Stomach (tissue), 4 donors: Measurements from ENCODE around the gene DNAH14.

Experiments used
- CTCF ChIP-seq, 7 experiments: fragments of 450-650 bp in 4 of 7; fragments of 200-600 bp in 3 of 7; sonication (generic) in 3 of 7; IDR thresholded peaks; one replicate each; pipeline ENCODE4 v1.5.1; 2016 to 2019; ENCODE audit warnings: antibody characterized with exemption in 7 of 7, control low read depth in 2 of 7, mild to moderate bottlenecking in 1 of 7
- POLR2A ChIP-seq, 4 donors: fragments of 450-650 bp; IDR thresholded peaks; one replicate each; pipeline ENCODE4 v1.6.1; 2016; ENCODE audit warnings: antibody characterized with exemption in 4 of 4, control low read depth in 2 of 4, mild to moderate bottlenecking in 1 of 4, moderate library complexity in 1 of 4
- POLR2AphosphoS5 ChIP-seq, 3 donors: sonication (generic); formaldehyde crosslinking; IDR thresholded peaks; one replicate each; pipeline ENCODE4 v1.6.1; 2016; ENCODE audit warnings: antibody characterized with exemption in 3 of 3

GRCh38 chr1:225355863-225356262 lies 426.4 kb downstream of the DNAH14 start:
- TF ChIP-seq POLR2A (IDR thresholded peaks at IDR 0.05) (no peak), CTCF (IDR thresholded peaks at IDR 0.05) (no peak), POLR2AphosphoS5 (IDR thresholded peaks at IDR 0.05) (no peak)
